Measurements from ENCODE around the gene CDR2.

The CDR2 gene

GRCh38 chr16:22348291-22348690 is 26.1 kb downstream of the CDR2 start:
- DNase-seq, result no peak

GRCh38 chr16:22347100-22347820 is 27.2 kb downstream of the CDR2 start:
- no peak for DNase-seq

- no peak for DNase-seq
Measured at GRCh38 chr16:22346483-22346882, 27.9 kb downstream of the CDR2 start.

GRCh38 chr16:22342082-22342481 is 32.3 kb downstream of the CDR2 start:
- DNase-seq, result no peak

GRCh38 chr16:22340945-22341344 is 33.5 kb downstream of the CDR2 start:
- DNase-seq, result no peak

- no peak for DNase-seq
Measured at GRCh38 chr16:22337849-22338635, 36.4 kb downstream of the CDR2 start.

GRCh38 chr16:22337045-22337444 is 37.4 kb downstream of the CDR2 start:
- no peak for DNase-seq

- DNase-seq, result no peak
Measured at GRCh38 chr16:22336581-22336980, 37.8 kb downstream of the CDR2 start.

- DNase-seq, result no peak
Measured at GRCh38 chr16:22335668-22336246, 38.7 kb downstream of the CDR2 start.

- no peak for DNase-seq
Measured at GRCh38 chr16:22333457-22333994, 40.9 kb downstream of the CDR2 start.

- DNase-seq, result no peak
Measured at GRCh38 chr16:22330326-22330725, 44.1 kb downstream of the CDR2 start.

- DNase-seq, result no peak
Measured at GRCh38 chr16:22329199-22329695, 45.2 kb downstream of the CDR2 start.

- no peak for DNase-seq
Measured at GRCh38 chr16:22328081-22328725, 46.2 kb downstream of the CDR2 start.

- no peak for DNase-seq
Measured at GRCh38 chr16:22327446-22327775, 47.0 kb downstream of the CDR2 start.

GRCh38 chr16:22326771-22327445 is 47.5 kb downstream of the CDR2 start:
- no peak for DNase-seq

GRCh38 chr16:22326369-22326652 is 48.1 kb downstream of the CDR2 start:
- no peak for DNase-seq

- DNase-seq, result no peak
Measured at GRCh38 chr16:22325598-22326368, 48.6 kb downstream of the CDR2 start.

GRCh38 chr16:22324787-22325597 is 49.4 kb downstream of the CDR2 start:
- no peak for DNase-seq

GRCh38 chr16:22323959-22324786 is 50.2 kb downstream of the CDR2 start:
- DNase-seq, result no peak
